Esophagus muscularis mucosa (tissue), 4 donors: ENCODE data around the gene WDR17.

Experiments used
- EP300 ChIP-seq: sonication (generic); formaldehyde crosslinking; IDR thresholded peaks from one replicate; pipeline ENCODE4 v1.6.1; 2017; ENCODE audit warnings: antibody characterized with exemption
- POLR2A ChIP-seq: fragments of 450-650 bp; IDR thresholded peaks from one replicate; pipeline ENCODE4 v1.6.1; 2017; ENCODE audit warnings: antibody characterized with exemption, moderate library complexity, mild to moderate bottlenecking, low read depth
- POLR2AphosphoS5 ChIP-seq, 2 donors: sonication (generic); formaldehyde crosslinking; IDR thresholded peaks; one replicate each; pipeline ENCODE4 v1.6.1; 2017; ENCODE audit warnings: antibody characterized with exemption in 2 of 2
- TF ChIP-seq, protein P1 (sequence below), 3 experiments: fragments of 200-600 bp in 2 of 3; fragments of 450-650 bp in 1 of 3; sonication (generic) in 2 of 3; IDR thresholded peaks; one replicate each; pipeline ENCODE4 v1.5.1; 2017 to 2019; ENCODE audit warnings: antibody characterized with exemption in 3 of 3, mild to moderate bottlenecking in 2 of 3, moderate library complexity in 1 of 3

DNA sequence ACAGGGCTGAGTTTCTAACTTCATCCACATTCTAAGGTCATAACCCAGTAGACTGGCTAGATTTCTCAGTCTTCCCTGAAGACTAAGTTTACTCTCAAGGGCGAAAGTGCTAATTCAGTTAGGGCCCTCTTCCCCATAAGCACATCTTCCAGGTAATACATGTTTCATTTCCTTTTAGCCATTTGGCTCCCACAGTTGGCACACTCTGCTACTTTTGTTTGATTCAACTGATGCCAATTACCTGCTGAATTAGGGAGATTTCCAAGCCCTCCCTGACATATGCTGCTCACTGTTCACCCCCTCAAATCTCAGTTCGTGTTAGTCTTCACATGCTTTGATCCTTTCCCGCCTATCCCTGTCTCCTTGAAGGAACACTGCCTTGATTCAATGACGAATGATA is 17.0 kb upstream of the WDR17 start:
- TF ChIP-seq, protein P1, sequence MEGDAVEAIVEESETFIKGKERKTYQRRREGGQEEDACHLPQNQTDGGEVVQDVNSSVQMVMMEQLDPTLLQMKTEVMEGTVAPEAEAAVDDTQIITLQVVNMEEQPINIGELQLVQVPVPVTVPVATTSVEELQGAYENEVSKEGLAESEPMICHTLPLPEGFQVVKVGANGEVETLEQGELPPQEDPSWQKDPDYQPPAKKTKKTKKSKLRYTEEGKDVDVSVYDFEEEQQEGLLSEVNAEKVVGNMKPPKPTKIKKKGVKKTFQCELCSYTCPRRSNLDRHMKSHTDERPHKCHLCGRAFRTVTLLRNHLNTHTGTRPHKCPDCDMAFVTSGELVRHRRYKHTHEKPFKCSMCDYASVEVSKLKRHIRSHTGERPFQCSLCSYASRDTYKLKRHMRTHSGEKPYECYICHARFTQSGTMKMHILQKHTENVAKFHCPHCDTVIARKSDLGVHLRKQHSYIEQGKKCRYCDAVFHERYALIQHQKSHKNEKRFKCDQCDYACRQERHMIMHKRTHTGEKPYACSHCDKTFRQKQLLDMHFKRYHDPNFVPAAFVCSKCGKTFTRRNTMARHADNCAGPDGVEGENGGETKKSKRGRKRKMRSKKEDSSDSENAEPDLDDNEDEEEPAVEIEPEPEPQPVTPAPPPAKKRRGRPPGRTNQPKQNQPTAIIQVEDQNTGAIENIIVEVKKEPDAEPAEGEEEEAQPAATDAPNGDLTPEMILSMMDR (IDR thresholded peaks at IDR 0.05) = no peak
- TF ChIP-seq POLR2AphosphoS5 (IDR thresholded peaks at IDR 0.05) = no peak
- no peak for TF ChIP-seq POLR2A
- no peak for TF ChIP-seq EP300
